GM19455 (cell line): ENCODE data around the gene CCDC92.

ENCODE experiments used
- ATAC-seq: cut with Tn5 transposase; IDR thresholded peaks from one replicate; pipeline ENCODE4 v1.9.1; 2021; ENCODE audit not compliant: unreplicated experiment

The CCDC92 gene

DNA sequence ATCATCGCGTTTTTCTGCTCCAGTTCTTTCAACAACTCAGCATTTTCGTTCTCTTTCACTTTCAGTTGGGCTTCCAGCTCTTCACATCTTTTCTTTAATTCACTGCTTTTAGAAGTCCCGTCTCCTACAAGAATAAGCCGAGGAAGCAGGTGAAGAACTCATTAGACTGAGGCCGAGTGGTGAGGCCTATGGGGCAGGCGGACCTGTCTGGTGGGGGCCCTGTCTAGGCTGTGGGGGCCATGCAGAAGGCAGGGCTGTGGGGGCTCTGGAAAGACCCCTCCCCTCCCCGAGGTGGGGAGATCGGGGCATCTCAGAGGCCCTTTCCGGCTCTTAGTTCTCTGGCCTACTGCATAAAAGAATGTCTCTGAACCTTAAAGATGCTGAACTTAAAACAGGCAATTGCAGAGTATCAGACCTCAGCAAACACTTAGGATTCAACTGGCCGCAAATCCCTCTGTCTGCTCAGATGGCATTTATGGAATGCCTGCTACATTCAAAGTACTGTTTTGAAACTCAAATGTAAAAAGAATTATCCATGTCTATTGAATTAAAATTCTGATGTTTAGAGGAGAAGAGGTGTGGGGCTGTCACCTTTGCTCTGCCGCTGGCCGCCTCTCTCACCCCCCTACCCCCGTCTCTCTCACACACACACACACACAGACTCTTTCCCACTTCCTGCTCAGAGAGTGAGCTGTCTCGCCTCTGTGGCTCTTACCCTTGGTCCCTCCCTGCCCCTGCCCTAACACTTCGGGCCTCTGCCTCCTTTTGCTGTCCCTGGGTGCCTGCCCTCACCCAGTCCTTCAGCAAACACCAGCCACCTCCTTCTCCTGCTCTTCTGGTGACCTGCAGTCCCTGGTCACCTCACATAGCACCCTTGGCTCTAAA is 34.7 kb downstream of the CCDC92 start:
- ATAC-seq = no peak

DNA sequence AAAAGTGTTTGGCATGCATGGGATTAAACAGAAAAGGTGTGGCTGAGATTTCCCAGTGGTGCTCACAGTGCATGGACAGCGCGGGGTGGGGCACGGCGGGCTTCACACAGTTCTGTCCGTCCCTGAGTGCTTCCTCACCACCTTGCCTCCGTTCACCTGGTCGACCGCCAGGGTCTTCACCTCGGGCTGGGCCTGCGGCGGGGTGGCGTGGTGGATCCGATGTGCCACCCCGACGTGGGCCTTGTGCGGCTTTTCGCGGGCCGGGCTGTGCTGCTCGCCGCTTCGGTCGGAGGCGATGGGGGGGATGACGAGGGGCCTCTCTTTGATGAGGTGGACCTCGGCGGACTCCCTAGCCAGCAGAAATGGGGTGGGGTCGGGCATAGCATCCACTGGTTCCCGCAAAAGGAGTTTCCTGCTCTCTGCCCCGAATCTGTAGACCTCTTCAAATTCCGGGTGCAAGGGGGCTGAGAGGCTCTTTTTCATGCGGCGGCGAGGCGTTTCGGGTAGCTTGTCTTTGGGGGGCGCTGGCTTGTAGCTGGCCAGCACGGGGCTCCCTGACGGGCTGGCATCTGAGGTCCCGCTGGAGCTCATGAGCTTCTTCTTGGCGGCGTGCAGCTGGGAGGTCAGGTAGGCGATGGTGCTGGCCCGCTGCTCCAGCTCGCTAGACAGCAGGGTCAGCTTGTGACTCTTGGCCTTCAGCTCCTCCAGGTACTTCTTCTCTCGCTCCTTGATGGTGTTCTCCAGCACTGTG is 35.5 kb downstream of the CCDC92 start:
- ATAC-seq = no peak

DNA sequence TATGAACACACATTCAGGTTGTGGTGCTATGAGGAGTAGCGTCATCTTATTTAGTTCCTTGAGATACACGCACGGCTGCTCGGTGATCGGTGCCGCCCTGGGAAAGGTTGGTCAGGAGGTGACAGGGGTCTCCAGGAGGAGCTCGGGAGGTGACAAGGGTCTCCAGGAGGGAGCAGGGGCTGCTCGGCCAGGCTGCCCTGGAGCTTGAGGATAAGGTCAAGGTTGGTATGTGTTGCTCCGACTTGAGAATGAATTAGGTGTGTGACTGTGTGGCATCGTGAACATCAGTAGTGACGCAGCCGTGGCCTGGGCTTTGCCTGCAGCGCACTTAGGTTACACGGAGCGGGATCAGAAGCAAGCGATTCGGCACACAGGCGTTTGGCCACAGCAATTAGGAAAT is 36.2 kb downstream of the CCDC92 start:
- no peak for ATAC-seq

DNA sequence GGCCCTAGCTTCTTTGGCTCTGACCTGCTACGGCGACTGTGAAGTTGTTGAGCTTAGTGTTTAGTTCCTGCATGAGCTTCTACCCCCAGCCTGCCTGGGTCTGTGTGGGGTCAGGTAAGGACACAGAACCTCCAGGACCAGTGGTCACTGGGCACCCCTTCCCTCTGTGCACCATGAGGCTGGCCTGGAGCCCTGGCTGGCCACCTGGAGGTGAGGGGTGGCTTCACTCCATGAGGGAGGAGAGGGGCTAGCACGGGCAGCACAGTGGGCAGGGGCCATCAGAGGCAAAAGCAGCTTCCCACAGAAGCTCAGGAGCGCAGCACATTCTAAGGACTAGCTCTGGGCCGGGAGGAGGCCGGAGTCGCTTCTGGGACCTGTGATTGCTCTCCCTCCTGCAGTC is 36.7 kb downstream of the CCDC92 start:
- no peak for ATAC-seq

DNA sequence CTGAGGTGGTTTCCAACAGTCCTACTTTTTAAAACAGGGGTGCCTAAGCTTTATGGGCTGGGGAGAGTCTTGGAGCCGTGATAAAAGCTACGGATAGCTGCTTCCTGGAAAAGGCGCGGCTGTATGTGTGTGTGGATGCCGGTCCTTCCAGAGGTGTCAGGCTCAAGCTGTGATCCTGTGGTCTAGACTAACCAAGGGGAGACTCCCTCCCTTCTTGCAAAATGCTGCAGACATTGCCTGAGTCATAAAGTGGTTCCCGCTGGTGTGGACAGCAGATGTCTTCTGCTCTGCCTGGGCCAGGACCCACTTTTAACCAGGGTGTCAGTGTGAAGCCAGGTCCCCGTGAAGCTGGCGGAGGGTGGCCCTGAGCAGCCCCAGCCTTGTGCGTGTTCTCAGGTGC is 37.8 kb downstream of the CCDC92 start:
- no peak for ATAC-seq

DNA sequence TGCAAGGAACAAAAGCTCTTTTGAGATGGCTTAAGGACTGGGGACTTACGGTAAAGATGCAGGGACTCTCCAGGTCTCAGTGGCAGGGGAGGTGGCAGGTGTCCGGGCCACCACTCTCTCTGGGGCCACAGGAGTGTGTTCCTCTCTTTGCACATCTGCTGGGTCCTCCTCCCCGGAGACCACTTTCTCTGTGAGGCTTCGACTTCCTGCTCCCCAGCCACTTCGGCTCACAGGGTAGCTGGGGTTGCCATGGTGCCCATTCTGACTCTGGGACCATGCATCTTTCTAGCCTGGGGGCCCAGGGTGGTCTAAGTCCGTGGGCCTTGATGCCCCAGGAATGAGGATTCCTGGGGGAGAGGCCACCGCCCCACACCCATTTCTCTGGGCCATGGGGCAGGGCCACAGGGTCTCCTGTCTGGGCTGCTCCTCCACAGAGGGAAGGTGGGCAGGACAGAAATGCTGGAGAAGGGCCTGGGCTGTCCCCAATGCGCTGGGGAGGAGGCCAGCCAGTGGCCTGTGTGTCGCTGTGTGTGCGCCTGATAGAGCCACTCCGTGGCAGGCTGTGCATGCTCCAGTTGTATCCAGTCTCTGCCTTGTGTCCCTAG is 38.5 kb downstream of the CCDC92 start:
- ATAC-seq = no peak

DNA sequence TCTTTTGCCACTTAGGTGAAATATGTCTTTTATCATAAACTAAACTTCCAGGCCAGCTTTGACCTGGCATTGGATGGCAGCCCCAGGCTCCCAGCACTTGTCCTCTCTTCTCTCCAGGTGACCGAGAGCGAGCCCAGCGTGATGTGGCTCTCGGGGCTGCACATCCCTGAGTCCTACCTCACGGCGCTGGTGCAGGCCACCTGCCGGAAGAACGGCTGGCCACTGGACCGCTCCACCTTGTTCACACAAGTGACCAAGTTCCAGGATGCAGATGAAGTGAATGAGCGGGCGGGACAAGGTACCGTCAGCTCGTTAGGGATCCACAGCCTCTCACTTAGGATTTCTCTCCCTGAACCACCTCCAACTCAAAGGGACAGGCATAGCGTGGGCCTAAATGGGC is 39.4 kb downstream of the CCDC92 start:
- no peak for ATAC-seq

DNA sequence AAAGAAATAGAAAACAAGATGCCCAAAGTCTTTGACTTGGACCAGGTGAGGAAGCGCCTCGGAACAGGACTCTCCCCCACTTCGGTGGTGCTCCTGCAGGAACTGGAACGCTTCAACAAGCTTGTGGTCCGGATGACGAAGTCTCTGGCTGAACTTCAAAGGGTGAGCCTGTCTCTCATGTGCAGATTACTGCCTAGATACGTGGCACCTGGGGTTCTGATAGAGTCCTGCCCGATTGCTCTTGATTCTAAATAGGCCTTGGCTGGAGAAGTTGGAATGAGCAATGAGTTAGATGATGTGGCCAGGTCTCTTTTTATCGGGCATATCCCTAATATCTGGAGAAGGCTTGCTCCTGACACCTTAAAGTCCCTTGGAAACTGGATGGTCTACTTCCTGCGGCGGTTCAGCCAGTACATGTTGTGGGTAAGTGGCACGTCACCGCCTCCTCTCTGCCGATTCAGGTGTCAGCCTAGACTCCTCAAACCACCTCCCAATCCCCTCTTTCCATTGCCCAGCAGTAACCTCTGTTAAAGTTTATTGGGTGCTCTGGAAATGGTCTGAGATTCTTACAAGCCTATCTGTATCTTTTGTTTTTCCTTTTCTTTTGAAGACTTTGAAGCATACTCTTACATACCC is 40.8 kb downstream of the CCDC92 start:
- no peak for ATAC-seq

DNA sequence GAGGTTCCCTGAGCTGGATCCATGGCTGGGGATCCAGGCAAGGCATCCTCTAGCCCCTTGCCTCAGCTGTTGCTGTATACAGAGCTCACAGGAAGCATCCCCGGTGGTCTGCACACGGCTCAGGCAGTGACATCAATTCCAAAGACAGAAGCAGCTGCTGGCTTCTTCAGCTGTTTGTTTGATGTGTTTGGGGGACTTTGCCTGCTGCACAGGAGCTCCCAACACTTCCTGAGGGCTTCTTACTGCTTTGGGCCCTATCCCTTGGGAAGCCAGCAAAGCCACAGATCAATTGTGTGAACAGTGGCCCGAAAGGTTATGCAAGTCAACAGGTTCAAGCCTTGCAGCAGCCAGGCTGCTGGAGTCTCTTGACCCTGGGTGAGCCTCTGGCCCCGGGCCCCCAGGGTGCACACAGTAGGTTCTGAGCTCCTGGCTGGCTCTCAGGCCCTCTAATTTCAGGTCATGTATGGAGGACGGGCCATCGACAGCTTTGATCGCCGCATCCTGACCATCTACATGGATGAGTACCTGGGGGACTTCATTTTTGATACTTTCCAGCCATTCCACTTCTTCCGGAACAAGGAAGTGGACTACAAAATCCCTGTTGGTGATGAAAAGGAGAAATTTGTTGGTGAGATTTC is 42.6 kb downstream of the CCDC92 start:
- ATAC-seq = no peak

DNA sequence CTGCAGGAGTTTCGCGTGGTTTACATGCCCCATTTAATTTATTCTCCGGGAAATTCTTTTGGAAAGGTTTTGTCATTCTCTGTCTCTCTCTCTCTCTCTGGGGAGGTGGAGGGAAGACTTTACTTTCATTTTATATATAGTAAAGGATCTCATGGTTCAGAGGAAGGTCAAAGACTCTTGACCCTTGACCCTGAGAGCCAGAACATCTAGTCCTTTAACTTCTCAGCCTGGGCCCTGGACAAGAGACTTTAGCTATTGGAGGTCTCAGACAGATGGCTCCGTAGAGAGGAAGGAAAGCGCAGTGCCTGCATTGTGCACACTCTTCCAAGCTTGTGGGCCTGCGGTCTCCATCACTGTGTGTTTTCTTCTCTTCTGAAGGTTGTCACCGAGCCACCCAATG is 43.7 kb downstream of the CCDC92 start:
- no peak for ATAC-seq

DNA sequence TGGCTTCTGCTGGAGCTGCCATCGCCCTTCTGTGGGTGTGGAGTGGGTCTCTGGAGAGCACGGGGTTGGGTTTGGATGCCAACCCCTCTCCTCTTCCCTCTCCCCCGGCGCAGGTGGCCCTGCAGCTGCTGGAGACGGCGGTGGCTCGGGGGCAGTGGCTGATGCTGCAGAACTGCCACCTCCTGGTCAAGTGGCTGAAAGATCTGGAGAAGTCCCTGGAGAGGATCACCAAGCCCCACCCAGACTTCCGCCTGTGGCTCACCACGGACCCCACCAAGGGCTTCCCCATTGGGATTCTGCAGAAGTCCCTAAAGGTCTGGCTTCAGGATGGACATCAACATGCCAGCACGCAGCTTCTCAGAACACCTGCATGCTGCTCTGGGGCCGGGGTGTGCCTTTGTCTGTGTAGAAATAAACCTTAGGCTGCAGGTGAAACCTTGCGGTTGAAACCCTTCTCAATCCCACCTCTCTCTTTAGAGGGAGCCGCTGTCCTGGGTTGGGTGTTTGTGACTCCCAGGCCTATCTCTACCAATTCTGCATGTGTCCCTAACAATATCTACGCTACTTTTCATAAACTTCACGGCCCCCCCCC is 44.3 kb downstream of the CCDC92 start:
- no peak for ATAC-seq

DNA sequence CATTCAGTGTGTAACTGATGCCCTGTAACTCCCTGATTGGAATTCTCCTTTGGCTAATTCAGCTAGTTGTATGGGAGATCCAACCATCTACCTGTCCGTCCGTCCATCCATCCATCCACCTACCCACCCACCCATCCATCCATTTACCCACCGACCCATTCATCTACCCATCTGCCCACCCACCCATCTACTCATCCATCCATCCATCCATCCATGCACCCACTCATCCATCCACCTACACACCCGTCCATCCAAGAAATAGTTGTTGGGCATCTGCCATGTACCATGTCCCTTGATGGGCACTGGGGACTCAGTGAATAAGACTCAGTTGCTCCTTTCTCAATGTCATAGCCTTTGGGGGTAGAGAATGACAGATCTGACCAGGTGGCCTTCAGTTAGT is 48.1 kb downstream of the CCDC92 start:
- ATAC-seq = no peak

DNA sequence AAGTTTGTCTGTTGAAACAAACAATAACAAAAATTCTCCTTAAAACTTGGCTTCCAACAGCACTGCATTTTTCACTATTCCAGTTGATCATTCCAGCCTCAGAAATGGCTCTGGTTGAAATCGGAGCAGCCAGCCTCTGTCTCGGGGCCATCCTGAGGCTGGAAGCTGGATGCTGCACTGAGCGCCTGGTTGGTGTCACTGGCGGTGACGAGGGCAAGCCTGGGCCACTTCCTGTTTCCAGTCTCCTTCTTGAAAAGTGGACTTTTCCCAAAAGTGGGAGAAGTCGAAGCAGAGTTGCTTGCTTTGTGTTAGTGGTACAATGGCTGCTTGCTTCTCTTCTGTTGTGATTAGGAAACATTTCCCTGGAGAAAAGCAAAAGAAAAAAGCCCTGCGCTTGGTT is 48.7 kb downstream of the CCDC92 start:
- ATAC-seq = no peak

DNA sequence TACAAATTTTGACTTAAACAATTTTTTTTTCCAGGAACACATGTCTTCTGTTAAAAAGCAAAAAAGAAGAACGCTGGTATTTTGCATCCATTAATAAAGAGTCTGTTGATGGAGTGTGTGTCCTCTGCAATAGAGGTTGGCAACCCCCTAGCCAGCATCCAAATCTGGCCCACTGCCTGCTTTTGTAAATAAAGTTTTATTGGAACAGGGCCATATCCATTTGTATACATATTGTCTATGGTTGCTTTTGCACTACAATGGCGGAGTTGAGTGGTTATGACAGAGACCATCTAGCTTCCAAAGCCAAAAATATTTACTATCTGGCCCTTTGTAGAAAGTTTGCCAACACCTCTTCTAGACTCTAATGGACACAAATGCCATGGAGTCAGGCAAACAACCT is 49.6 kb downstream of the CCDC92 start:
- ATAC-seq = no peak

DNA sequence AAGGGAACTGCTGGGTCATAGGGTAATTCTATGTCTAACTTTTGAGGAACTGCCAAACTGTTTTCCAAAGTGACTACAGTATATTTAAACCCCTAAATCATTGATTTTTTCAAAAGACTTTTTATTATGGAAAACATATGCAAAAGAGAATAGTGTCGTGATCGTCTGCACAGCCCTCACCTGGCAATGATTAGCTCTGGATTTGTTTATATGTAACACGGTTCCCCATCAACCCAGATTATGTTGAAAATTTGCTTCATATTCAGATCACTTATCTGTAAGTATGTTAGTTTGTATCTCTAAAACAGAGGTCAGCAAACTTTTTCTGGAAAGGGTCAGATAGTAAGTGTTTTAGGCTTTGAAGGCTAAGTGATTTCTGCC is 52.7 kb downstream of the CCDC92 start:
- ATAC-seq = no peak

DNA sequence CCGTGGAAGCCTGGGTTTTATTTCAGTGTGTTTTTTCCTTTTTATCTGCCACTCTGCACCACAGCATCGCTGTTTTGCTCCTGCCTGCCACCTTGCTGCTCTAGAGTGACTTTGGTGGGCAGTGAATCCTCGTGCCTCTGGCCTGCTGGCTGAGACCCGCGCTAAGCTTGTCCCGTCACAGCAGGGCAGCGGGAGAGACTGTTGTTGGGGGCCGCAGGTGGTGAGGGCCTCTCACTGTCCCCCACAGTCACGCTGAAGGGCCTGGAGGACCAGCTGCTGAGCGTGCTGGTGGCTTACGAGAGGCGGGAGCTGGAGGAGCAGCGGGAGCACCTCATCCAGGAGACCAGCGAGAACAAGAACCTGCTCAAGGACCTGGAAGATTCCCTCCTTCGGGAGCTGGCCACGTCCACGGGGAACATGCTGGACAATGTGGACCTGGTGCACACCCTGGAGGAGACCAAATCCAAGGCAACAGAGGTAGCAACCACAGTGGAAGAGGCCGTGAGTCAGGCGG is 55.2 kb downstream of the CCDC92 start:
- ATAC-seq = no peak

DNA sequence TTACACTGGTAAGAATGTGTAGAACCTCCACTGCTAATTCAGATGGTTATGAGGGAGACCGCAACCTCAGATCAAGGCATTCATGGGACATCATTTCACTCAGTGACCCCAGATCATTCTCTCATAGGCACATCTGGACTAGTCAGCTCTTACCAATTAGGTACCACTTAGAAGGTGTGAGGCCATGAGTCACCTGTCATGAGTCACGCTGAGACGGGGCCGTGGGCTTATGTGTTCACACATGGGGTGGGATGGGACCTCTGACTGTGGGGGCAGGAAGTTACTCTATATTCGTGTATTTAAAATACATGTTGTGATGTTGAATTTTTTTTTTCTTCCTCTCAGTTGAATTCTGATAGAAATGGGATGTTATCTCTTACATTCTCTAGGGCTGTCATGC is 55.9 kb downstream of the CCDC92 start:
- ATAC-seq = no peak

DNA sequence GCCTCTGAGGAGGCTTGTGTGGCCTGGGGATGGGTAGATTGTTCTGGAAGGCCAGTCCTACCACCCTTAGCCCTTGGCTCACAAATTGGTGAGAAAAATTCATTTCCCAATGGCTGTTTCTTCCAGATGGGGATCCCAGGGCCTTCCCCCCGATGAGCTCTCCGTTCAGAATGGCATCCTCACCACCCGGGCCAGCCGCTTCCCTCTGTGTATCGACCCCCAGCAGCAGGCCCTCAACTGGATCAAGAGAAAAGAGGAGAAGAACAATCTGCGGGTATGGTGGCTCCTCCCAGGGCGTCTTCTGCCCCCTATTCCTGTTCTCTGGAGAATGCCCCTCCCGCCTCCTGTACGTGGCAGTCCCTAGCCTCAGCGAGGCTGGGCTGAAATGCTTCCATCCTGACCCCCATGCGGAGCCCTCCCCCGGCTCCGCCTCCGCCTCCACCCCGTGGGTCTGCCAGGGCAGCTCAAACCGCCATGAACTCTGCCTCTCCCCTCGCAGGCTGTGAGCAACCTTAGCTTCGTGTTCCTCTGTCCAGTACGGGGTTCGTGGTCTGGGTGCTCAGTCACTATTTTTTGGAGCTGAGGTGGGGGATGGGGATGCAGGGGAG is 57.8 kb downstream of the CCDC92 start:
- no peak for ATAC-seq

DNA sequence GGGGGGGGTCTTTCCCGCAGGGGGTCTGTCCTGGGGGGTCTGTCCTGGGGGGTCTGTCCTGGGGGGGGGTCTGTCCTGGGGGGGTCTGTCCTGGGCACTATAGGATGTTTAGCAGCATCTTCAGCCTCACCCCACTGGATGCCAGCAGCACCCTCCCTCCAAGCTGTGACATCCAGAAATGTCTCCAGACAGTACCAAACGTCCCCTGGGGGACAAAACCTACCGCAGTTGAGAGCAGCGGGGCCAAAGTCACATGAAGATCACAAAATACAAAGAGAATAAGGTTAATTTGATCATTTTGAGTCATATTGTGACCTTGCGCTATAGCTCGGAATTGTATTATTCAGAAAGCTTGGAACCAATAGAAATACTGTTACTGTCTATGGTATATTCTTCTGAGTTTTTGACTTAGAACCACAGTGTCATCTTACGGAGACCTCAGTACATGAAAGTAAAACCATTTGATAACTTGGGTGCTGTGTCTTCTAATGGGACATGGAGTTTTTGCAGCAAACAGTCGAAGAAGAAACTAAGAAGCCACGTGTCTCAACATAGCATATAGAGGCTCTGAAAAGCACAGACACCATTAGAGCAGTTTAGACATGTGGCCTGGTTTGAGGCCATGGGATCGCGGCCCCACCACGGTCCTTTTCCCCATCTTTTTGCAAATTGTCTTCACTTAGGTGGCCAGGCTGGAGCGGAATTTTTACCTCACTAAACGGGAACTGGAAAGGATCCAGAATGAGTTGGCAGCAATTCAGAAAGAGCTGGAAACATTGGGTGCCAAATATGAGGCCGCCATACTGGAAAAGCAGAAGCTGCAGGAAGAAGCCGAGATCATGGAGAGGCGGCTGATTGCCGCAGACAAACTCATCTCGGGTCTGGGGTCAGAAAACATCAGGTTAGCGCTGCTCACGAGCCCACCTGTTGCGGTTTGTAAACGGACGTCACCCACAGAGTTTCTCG is 59.9 kb downstream of the CCDC92 start:
- ATAC-seq = no peak
